GM12892 (cell line): ENCODE data around the gene COG2.

Experiments used
- POLR2A ChIP-seq: IDR thresholded peaks from 2 replicates; pipeline ENCODE4 v1.6.1; 2011; ENCODE audit warnings: low read depth, low read length, control low read depth
- POLR2AphosphoS5 ChIP-seq: IDR thresholded peaks from 2 replicates; pipeline ENCODE4 v1.6.1; 2011; ENCODE audit warnings: low read depth, low read length, control low read depth

DNA sequence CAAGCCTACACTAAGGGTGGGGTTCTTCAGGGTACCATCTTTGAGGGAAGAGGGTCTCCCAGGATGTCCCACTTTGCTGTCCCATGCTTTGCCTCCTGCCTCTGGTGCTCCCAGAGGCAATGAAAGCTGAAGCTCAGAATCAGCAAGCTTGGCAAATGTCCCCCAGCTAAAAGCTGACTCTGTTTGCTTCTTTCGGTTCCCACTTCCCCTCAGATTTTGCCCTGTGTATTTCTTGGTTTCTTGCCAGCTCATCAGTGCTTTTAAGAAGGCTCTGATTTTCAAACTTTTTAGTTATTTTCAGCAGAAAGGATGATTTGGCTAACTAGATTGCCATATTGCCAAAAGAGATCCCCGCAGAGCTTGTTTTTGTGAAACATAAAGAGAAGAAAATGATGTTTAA, 33.1 kb upstream of the COG2 start:
- TF ChIP-seq POLR2AphosphoS5 (no peak), POLR2A (no peak)
